T-helper 2 cell treated with Interferon-gamma antibody and Interleukin-4, amounts not matched to agents 5 μg/mL and 100 μg/mL, for 36 hours (primary cell): ENCODE results near the gene WBP2NL.
"Not testable (repeated sequence)": the region's sequence is repeated elsewhere in the genome, so short reads cannot be mapped to it uniquely, and the experiment has no call there.

ENCODE experiments used
- DNase-seq: peaks from one replicate; pipeline ENCODE4 v3.0.0; 2021; ENCODE audit warnings: low spot score
- H3K27ac Mint-ChIP-seq: one replicate; pipeline ENCODE4 v1.8.0; 2021; ENCODE audit warnings: mild to moderate bottlenecking, mixed read lengths
- H3K27me3 Mint-ChIP-seq: one replicate; pipeline ENCODE4 v1.8.0; 2021; ENCODE audit warnings: low read depth, mixed read lengths
- H3K36me3 Mint-ChIP-seq: one replicate; pipeline ENCODE4 v1.8.0; 2021; ENCODE audit warnings: low read depth, mixed read lengths
- H3K4me1 Mint-ChIP-seq: one replicate; pipeline ENCODE4 v1.8.0; 2021; ENCODE audit warnings: low read depth, mixed read lengths
- H3K4me3 Mint-ChIP-seq: one replicate; pipeline ENCODE4 v1.8.0; 2022; ENCODE audit warnings: mild to moderate bottlenecking, moderate library complexity, mixed read lengths
- H3K9me3 Mint-ChIP-seq: one replicate; pipeline ENCODE4 v1.8.0; 2021; ENCODE audit warnings: mixed read lengths

Gene WBP2NL

GRCh38 chr22:42066126-42066761 is 67.7 kb downstream of the WBP2NL start:
- H3K36me3 Mint-ChIP-seq: peaks cover 46% of the 10 kb centered on the region

GRCh38 chr22:42066937-42067336 is 68.3 kb downstream of the WBP2NL start:
- Mint-ChIP-seq H3K4me1 (peaks cover 24% of the 10 kb centered on the region), H3K9me3 (no peaks in the 10 kb centered on the region), H3K27me3 (no peaks in the 10 kb centered on the region), H3K27ac (no peak overlapping the region), H3K36me3 (peaks cover 43% of the 10 kb centered on the region), H3K4me3 (no peak overlapping the region)
- no peak for DNase-seq

More at GRCh38 chr22:42066126-42066761, 67.7 kb downstream of the WBP2NL start:
- Mint-ChIP-seq H3K4me1 (peaks cover 17% of the 10 kb centered on the region), H3K27me3 (no peaks in the 10 kb centered on the region), H3K9me3 (no peaks in the 10 kb centered on the region), H3K4me3 (no peak overlapping the region), H3K27ac (no peak overlapping the region)
- no peak for DNase-seq

- H3K4me3 Mint-ChIP-seq: no peak overlapping the region
- peaks cover 36% of the 10 kb centered on the region for H3K36me3 Mint-ChIP-seq
- H3K4me1 Mint-ChIP-seq: peaks cover 29% of the 10 kb centered on the region
- DNase-seq: no peak
- no peaks in the 10 kb centered on the region for H3K27me3 Mint-ChIP-seq
- no peaks in the 10 kb centered on the region for H3K9me3 Mint-ChIP-seq
- H3K27ac Mint-ChIP-seq: no peak overlapping the region
Measured at GRCh38 chr22:42067671-42068251, 69.2 kb downstream of the WBP2NL start.

GRCh38 chr22:42068291-42068690 is 69.7 kb downstream of the WBP2NL start:
- DNase-seq: no peak
- no peak overlapping the region for H3K27ac Mint-ChIP-seq
- H3K36me3 Mint-ChIP-seq: peaks cover 31% of the 10 kb centered on the region
- H3K27me3 Mint-ChIP-seq: no peaks in the 10 kb centered on the region
- H3K9me3 Mint-ChIP-seq: no peaks in the 10 kb centered on the region
- peaks cover 29% of the 10 kb centered on the region for H3K4me1 Mint-ChIP-seq
- peak overlapping the region; percentile 93 for H3K4me3 Mint-ChIP-seq

GRCh38 chr22:42069801-42070516 is 71.4 kb downstream of the WBP2NL start:
- Mint-ChIP-seq H3K4me3 (peak overlapping the region; percentile 93), H3K27me3 (no peaks in the 10 kb centered on the region), H3K27ac (peak overlapping the region; percentile 95), H3K4me1 (peaks cover 32% of the 10 kb centered on the region), H3K36me3 (peaks cover 27% of the 10 kb centered on the region), H3K9me3 (no peaks in the 10 kb centered on the region)
- no peak for DNase-seq

- peak within 1 kb of the TSS; percentile 93 for H3K4me3 Mint-ChIP-seq
- H3K9me3 Mint-ChIP-seq: no peaks in the 10 kb centered on the region
- peaks cover 34% of the 10 kb centered on the region for H3K4me1 Mint-ChIP-seq
- DNase-seq: peak; percentile 93
- no peaks in the 10 kb centered on the region for H3K27me3 Mint-ChIP-seq
- peak within 1 kb of the TSS; percentile 95 for H3K27ac Mint-ChIP-seq
- peaks cover 19% of the 10 kb centered on the region for H3K36me3 Mint-ChIP-seq
Measured at GRCh38 chr22:42070517-42071422, 72.2 kb downstream of the WBP2NL start, which contains the start of gene NAGA. TSS of gene NAGA (minus strand) at chr22:42070812. CDS start at chr22:42070297, 515 bp downstream.

GRCh38 chr22:42071508-42071907 is 72.9 kb downstream of the WBP2NL start:
- Mint-ChIP-seq H3K27ac (peak overlapping the region; percentile 95), H3K36me3 (peaks cover 14% of the 10 kb centered on the region), H3K4me1 (peaks cover 34% of the 10 kb centered on the region), H3K4me3 (peak overlapping the region; percentile 93)
- not testable (repeated sequence) for DNase-seq, H3K9me3 Mint-ChIP-seq, H3K27me3 Mint-ChIP-seq

- no peaks in the 10 kb centered on the region for H3K27me3 Mint-ChIP-seq
- H3K27ac Mint-ChIP-seq: peak overlapping the region; percentile 55
- no peaks in the 10 kb centered on the region for H3K9me3 Mint-ChIP-seq
- DNase-seq: no peak
- H3K4me1 Mint-ChIP-seq: peaks cover 34% of the 10 kb centered on the region
- peak overlapping the region; percentile 76 for H3K4me3 Mint-ChIP-seq
- H3K36me3 Mint-ChIP-seq: peaks cover 6% of the 10 kb centered on the region
Measured at GRCh38 chr22:42072606-42073330, 74.2 kb downstream of the WBP2NL start.

GRCh38 chr22:42073621-42074041 is 75.0 kb downstream of the WBP2NL start:
- no peaks in the 10 kb centered on the region for H3K27me3 Mint-ChIP-seq
- no peak for DNase-seq
- H3K36me3 Mint-ChIP-seq: peaks cover 3% of the 10 kb centered on the region
- H3K9me3 Mint-ChIP-seq: no peaks in the 10 kb centered on the region
- H3K27ac Mint-ChIP-seq: peak overlapping the region; percentile 52
- H3K4me1 Mint-ChIP-seq: peaks cover 38% of the 10 kb centered on the region
- H3K4me3 Mint-ChIP-seq: peak overlapping the region; percentile 76

GRCh38 chr22:42074132-42074811 is 75.7 kb downstream of the WBP2NL start, which contains the start of gene PHETA2:
TSS of gene PHETA2 (plus strand) at chr22:42074248. CDS start at chr22:42077294, 3,046 bp downstream.
- DNase-seq: peak; percentile 52
- peaks cover 38% of the 10 kb centered on the region for H3K4me1 Mint-ChIP-seq
- H3K36me3 Mint-ChIP-seq: no peaks in the 10 kb centered on the region
- H3K27me3 Mint-ChIP-seq: no peaks in the 10 kb centered on the region
- no peaks in the 10 kb centered on the region for H3K9me3 Mint-ChIP-seq
- peak within 1 kb of the TSS; percentile 79 for H3K27ac Mint-ChIP-seq
- H3K4me3 Mint-ChIP-seq: peak within 1 kb of the TSS; percentile 76

GRCh38 chr22:42074846-42075676 is 76.5 kb downstream of the WBP2NL start:
- Mint-ChIP-seq H3K4me1 (peaks cover 36% of the 10 kb centered on the region), H3K36me3 (peaks cover 2% of the 10 kb centered on the region), H3K27ac (peak overlapping the region; percentile 79)

More at GRCh38 chr22:42074846-42075676, 76.5 kb downstream of the WBP2NL start:
- Mint-ChIP-seq H3K27me3 (no peaks in the 10 kb centered on the region), H3K4me3 (peak overlapping the region; percentile 29), H3K9me3 (no peaks in the 10 kb centered on the region)
- no peak for DNase-seq
